ENCODE data around the gene SYTL3. TPM values are rescaled to one million over a fixed set of nuclear protein-coding genes. Genes with fewer than 3 reads are reported as not detected.
"Not testable (repeated sequence)": the region's sequence is repeated elsewhere in the genome, so short reads cannot be mapped to it uniquely, and the experiment has no call there.

The SYTL3 gene
- total RNA-seq, 2 experiments from 2014 or later = 97.8 to 101 TPM

DNA sequence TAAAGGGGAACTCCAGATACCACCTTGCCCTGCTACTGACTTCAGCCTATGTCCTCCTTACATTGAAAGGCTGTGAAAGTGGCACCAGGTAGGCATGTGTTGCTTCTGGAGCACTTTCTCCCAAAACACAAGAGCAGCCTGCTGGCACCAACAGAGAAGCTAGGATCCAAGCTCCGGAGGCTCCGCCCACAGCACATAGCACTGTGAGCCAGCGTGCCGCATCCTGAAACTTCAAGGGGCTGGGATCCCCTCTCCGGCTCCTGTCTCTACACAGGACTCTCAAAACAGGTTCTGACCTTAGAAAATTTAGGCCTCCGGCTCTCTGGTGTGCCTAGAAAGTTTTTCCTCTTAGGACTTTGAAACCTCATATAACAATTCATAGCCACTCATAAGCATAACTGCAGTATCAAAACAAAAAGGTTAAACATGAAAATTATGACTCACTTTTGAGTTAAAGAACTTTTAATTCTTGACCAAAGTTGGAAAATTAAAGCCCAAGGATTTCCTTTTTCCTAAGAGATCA, 128.2 kb downstream of the SYTL3 start:
- Mint-ChIP-seq H3K36me3 (peaks cover 48% of the 10 kb centered on the region), H3K4me1 (peaks cover 39% of the 10 kb centered on the region), H3K27ac (no peak overlapping the region), H3K27me3 (no peaks in the 10 kb centered on the region), H3K4me3 (no peak overlapping the region), H3K9me3 (no peaks in the 10 kb centered on the region)
- DNase-seq = no peak

DNA sequence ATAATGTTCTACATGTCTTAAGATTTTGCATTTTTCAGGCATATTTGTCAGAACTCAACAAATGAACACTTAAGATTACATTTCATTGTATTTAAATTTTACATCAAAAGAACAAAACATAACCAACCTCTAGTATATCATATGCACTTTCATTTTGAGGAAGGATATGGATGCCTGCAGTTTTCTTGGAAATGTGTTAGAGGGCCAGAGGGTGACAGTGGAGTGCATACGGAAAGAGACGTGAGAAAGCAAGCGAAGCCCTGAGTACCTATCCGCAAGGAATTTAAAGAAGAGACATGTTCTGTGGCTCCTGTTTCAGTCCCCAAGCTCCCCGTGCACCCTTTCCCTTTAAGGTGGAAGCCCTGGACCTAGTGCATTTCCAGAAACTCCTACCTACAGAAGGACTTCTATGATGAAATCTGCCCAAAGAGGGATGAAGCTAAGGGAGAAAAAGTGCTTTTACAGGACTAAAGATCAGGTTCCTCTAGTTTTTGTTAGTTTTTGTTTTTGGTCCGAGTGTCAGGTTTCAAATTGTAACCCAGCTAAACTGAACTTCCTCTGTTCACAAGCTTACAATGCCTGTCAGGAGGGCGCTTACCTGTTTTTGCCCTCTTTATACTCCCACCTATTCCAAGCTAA, 130.5 kb downstream of the SYTL3 start:
- Mint-ChIP-seq H3K4me3 (no peak overlapping the region), H3K27ac (no peak overlapping the region), H3K27me3 (no peaks in the 10 kb centered on the region), H3K4me1 (peaks cover 26% of the 10 kb centered on the region), H3K36me3 (peaks cover 56% of the 10 kb centered on the region), H3K9me3 (no peaks in the 10 kb centered on the region)
- no peak for DNase-seq

DNA sequence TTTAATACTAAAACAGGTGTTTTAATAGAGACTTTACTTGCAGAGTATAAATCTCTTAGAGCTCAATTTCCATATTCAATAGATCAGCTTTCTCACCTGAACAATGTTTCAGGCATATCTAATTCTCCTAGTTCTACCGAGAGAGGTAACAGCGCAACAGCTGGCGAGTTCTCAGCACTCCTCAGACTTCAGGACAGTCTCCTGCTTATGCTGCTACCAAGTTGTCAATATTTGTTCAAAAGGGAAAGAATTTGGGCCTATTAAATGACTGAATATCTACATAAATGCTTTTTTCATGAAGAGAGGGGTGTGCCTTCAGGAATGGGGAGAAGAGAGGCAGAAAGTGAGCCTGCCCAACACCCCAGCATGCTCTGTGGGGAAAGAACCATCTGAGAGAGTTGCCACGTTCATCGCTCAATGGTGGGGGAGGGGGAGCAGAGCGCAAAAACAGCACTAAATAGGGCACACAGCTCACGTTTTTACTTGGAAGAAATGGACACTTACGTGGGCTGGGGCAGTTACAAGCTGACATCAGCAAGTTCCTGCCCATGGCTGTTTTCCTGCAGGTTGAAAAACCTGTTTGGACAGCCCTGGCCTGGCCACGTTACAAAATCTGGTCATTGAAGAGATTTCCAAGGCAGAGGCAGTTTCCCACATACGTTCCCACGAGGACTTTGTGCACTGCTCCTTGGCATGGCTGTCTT, 131.3 kb downstream of the SYTL3 start:
- Mint-ChIP-seq H3K36me3 (peaks cover 55% of the 10 kb centered on the region), H3K9me3 (no peaks in the 10 kb centered on the region), H3K4me1 (peaks cover 27% of the 10 kb centered on the region), H3K27ac (no peak overlapping the region), H3K4me3 (no peak overlapping the region), H3K27me3 (no peaks in the 10 kb centered on the region)
- no peak for DNase-seq

DNA sequence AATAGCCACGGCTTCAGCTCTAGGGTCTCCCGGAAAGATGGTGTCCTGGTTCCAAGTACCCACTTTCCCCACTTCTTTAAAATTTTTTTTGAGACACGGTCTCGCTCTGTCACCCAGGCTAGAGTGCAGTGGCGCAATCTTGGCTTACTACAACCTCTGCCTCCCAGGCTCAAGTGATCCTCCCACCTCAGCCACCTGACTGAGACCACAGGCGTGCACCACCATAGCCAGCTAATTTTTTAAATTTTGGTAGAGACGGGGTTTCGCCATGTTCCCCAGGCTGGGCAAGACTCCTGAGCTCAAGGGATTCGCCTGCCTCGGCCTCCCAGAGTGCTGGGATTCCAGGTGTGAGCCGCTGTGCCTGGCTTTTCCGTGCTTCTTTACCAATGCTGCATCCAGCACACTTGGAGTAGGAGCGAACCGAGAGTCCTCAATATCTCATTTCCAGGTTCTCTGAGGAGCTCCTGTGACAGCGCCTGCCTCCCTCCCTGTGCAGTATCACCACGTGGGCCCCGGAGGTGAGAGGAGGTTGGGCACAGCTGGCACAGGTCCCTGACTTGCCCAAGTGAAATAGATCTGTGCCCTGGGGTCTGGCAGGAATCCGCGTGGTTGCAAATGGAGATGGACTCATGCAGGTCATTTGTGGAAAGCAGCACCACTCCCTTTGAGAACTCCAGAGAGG, 132.0 kb downstream of the SYTL3 start:
- Mint-ChIP-seq H3K27me3 (no peaks in the 10 kb centered on the region), H3K9me3 (no peaks in the 10 kb centered on the region), H3K4me1 (peaks cover 25% of the 10 kb centered on the region), H3K36me3 (peaks cover 58% of the 10 kb centered on the region), H3K27ac (no peak overlapping the region), H3K4me3 (no peak overlapping the region)
- DNase-seq = no peak

DNA sequence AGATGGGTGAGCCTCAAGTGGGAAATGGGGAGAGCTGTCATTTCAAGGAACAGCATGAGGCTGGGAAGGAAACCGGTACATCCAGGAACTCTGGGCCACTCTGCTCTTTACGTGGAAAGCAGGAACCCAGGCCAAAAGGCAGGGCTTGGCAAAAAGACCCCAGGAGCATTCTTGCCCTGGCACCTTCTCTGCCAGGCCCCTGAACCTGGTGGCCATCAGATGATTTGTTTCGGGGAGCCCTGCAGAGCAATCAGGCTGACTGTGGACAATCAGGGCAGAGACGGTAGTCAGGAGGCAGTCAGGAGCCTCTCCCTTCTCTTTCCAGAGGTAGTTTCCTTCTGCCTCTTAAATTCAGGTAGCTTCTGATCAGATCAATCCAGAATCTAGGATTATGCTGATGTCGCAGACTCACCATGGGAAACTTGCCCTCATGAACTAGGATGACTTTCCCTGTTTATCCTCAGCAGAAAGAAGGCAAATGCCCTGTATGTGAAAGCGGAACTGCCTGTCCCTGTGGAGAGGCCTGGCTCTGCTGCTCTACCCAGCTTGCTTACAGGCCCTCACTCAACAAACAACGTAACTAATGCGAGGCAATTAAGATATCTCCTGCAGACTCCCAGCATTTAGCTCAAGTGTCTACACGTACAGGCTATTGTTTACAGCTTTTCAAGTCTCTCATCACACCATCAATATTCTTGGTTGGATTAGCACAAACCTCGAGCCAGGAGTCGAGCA, 132.7 kb downstream of the SYTL3 start:
- no peaks in the 10 kb centered on the region for H3K27me3 Mint-ChIP-seq
- peaks cover 56% of the 10 kb centered on the region for H3K36me3 Mint-ChIP-seq
- H3K4me1 Mint-ChIP-seq = peaks cover 25% of the 10 kb centered on the region
- no peaks in the 10 kb centered on the region for H3K9me3 Mint-ChIP-seq
- H3K27ac Mint-ChIP-seq = no peak overlapping the region
- H3K4me3 Mint-ChIP-seq = no peak overlapping the region
- no peak for DNase-seq

DNA sequence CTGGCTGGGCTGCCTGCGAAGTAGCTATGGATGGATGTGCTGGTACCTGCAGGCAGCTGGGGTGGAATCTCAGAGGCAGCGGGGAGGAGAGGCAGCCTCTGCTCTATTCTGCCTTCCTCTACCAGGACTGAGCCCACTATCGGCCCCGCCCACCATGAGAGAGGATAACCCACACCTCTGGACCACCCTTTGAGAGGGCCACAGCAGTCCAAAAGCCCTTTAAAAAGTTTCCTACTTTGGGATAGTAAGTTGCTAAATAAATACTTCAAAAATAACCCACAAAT, 133.3 kb downstream of the SYTL3 start:
- no peaks in the 10 kb centered on the region for H3K27me3 Mint-ChIP-seq
- no peak overlapping the region for H3K4me3 Mint-ChIP-seq
- no peaks in the 10 kb centered on the region for H3K9me3 Mint-ChIP-seq
- H3K36me3 Mint-ChIP-seq = peaks cover 57% of the 10 kb centered on the region
- H3K4me1 Mint-ChIP-seq = peaks cover 23% of the 10 kb centered on the region
- H3K27ac Mint-ChIP-seq = no peak overlapping the region
- no peak for DNase-seq

DNA sequence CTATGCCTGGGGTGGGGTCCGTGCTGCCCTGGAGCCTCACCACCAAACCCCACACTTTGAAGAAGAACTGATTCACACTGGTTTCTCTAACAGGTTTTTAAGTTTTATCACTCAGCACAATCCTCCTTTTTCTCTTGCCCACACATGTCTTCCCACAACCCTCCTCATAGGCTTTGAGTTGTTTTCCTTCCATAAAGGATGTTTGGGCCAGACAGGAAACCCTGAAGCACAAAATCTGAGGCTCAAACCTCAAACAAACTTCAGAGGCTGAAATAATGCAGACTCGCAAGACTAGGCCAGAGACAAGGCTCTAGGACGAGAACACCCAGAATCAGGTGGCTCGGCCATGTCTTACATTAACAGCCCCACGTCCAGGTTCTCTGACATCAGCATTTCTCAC, 134.0 kb downstream of the SYTL3 start:
- Mint-ChIP-seq H3K36me3 (peaks cover 56% of the 10 kb centered on the region), H3K27ac (no peak overlapping the region), H3K4me1 (peaks cover 21% of the 10 kb centered on the region), H3K27me3 (no peaks in the 10 kb centered on the region), H3K4me3 (no peak overlapping the region), H3K9me3 (no peaks in the 10 kb centered on the region)
- no peak for DNase-seq

DNA sequence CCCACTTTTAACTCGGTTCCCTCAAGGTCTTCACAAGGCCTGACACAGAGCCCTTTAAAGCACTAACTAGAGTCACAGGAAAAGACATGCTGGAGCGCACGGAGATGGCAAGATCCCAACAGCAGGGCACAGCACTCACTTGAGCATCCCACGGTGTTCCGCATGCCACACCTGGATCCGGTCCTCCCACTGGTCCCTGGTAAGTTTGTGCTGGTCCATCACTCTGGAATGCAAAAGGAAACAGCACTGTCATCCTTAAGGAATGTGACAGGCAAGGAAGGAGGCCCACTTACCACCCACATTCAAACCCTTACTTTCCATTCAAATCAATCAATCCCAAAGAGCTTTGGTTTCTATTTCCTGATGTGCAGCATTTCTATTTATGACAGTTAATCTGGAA, 134.7 kb downstream of the SYTL3 start:
- no peaks in the 10 kb centered on the region for H3K9me3 Mint-ChIP-seq
- peaks cover 56% of the 10 kb centered on the region for H3K36me3 Mint-ChIP-seq
- no peak overlapping the region for H3K27ac Mint-ChIP-seq
- peaks cover 23% of the 10 kb centered on the region for H3K4me1 Mint-ChIP-seq
- no peaks in the 10 kb centered on the region for H3K27me3 Mint-ChIP-seq
- no peak overlapping the region for H3K4me3 Mint-ChIP-seq
- DNase-seq = no peak

DNA sequence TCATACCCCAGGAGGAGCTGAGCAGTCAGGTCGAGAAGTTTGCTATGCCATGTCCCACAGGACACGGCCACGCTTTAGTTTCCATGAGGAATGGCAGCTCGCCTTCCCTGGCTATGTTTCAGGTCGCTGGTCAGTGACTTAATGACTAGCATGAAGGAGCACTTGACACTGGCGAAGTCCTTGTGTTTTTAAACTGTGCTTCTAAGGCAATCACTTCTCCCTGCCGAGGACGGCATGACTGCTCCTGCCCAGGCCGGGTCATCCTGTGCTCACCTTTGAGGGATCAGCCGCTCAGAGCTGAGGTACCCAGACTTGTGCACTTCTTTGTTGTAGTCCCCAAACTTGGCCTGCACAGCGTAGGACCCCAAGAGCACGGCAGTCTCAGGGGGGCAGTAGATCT, 135.2 kb downstream of the SYTL3 start:
- Mint-ChIP-seq H3K27ac (no peak overlapping the region), H3K27me3 (no peaks in the 10 kb centered on the region), H3K36me3 (peaks cover 60% of the 10 kb centered on the region), H3K9me3 (no peaks in the 10 kb centered on the region), H3K4me3 (no peak overlapping the region), H3K4me1 (peaks cover 29% of the 10 kb centered on the region)
- no peak for DNase-seq

DNA sequence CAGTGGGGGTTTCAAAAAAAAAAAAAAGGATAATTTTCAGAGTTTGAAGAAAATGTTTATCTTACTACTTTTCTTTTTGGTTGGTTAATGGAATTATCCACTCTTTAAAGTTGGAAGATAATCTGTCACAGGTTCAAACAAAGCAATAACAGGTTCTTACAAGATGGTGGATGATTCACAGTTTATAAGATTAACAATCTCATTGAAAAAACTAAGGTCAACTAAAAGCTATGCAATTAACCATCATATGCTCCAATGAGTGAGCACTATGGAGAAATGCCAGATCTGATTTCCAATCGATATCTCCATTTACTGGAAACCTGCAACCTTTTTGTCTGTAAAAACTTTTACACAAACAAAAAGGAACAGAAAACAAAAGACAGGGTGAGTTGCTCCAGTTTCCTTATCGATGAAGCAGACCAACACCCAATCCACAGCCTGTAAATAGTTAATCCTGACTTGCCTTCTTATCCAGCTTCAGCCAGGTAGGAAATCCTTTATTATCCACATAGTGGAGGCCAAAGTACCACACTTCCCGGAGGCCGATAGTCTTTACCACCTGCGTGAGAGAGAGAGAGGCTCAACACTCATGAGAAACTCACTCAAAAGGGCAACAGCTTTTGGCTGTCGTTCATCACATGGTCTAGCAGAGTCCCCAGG, 136.9 kb downstream of the SYTL3 start:
- Mint-ChIP-seq H3K27me3 (no peaks in the 10 kb centered on the region), H3K36me3 (peaks cover 60% of the 10 kb centered on the region), H3K4me3 (no peak overlapping the region), H3K4me1 (peaks cover 39% of the 10 kb centered on the region), H3K27ac (no peak overlapping the region), H3K9me3 (no peaks in the 10 kb centered on the region)
- DNase-seq = no peak

DNA sequence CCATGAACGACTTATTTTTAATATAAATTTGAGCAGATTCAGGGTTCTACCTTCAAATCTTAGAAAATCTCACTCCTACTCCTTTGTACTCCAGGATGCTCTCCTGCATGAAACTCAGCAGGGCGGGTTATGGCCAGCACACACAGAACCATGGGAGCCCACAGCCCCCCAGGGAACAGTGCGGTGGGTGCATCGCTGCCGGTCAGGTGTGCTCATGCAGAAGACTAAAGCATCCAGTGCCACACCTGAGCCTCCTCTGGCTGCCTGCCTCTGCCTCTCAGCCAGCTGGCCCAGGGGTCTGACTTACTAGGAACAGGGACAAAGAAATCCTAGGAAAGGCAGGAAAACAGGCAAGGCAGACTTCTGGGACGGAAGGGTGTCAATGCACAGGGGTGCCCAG, 137.5 kb downstream of the SYTL3 start:
- Mint-ChIP-seq H3K4me1 (peaks cover 43% of the 10 kb centered on the region), H3K9me3 (no peaks in the 10 kb centered on the region), H3K4me3 (no peak overlapping the region), H3K27me3 (no peaks in the 10 kb centered on the region), H3K27ac (no peak overlapping the region), H3K36me3 (peaks cover 56% of the 10 kb centered on the region)
- no peak for DNase-seq

DNA sequence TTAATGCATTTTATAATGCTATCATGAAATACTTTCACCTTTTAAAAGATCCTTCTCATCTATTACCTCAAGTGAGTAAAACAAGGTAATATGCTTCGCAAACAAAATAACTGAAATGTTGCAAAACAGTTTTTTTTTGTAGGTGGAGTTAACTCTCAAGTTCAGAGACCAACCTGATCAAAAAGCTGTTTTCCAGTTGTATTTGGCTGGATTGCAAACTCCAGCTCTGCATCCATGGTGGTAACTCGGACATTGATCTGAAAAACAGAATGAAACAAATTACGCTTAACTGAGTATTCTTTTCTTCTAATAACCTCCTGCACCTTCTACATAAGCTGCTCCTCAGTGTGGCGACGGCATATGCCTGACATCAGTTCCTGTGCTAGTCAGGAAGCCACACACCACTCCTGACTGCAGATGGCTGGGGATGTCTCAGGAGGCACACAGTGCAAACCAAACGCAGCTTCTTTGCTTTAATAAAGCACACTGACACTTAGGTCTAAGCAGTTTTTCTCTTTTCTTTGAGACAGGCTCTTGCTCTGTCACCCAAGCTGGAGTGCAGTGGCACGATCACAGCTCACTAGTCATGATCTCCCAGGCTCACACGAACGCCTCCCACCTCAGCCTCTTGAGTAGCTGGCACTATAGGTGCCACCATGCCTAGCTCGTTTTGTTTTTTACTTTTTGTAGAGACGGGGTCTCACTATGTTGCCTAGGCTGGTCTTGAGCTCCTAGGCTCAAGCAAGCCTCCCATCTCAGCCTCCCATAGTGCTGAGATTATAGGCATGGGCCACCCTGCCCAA, 139.5 kb downstream of the SYTL3 start:
- Mint-ChIP-seq H3K4me1 (peaks cover 59% of the 10 kb centered on the region), H3K36me3 (peaks cover 60% of the 10 kb centered on the region), H3K27ac (peak overlapping the region; percentile 81), H3K9me3 (no peaks in the 10 kb centered on the region), H3K27me3 (no peaks in the 10 kb centered on the region), H3K4me3 (peak overlapping the region; percentile 41)
- DNase-seq = no peak

DNA sequence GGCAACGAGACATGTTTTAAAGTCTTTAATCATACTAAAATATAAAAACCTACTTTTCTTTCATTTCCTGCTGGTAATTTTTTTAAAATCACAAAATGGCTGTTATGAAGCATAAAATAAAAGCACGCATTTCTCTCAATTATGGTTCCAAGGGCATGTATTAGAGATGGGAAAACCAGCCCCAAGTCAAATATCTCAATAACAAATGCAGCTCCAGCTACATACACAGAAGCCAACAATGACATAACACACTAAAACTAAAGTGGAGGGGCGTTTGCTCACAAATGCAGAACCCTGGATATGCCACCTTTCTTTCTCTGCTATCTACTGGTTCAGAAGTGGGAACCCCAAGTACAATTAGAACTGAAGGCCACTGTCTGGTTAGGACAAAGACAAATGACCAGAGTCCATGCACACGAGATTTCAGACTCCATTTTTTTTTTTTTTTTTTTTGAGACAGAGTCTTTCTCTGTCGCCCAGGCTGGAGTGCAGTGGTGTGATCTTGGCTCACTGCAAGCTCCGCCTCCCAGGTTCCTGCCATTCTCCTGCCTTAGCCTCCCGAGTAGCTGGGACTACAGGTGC, 141.5 kb downstream of the SYTL3 start:
- H3K4me1 Mint-ChIP-seq = peaks cover 73% of the 10 kb centered on the region
- no peaks in the 10 kb centered on the region for H3K9me3 Mint-ChIP-seq
- peak overlapping the region; percentile 54 for H3K27ac Mint-ChIP-seq
- no peak for DNase-seq
- peaks cover 63% of the 10 kb centered on the region for H3K36me3 Mint-ChIP-seq
- no peak overlapping the region for H3K4me3 Mint-ChIP-seq
- H3K27me3 Mint-ChIP-seq = no peaks in the 10 kb centered on the region

DNA sequence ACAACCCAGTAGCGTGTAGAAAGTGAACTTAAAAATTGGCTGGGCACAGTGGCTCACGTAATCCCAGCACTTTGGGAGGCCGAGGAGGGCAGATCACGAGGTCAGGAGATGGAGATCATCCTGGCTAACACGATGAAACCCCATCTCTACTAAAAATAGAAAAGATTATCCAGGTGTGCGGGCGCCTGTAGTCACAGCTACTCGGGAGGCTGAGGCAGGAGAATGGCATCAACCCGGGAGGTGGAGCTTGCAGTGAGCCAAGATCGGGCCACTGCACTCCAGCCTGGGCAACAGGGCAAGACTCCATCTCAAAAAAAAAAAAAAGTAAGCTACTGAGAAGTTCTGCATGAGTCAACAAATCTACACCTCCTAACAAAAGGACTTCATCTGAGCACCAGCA, 142.7 kb downstream of the SYTL3 start:
- not testable (repeated sequence) for H3K9me3 Mint-ChIP-seq, DNase-seq, H3K4me3 Mint-ChIP-seq, H3K27me3 Mint-ChIP-seq
- peaks cover 64% of the 10 kb centered on the region for H3K36me3 Mint-ChIP-seq
- H3K4me1 Mint-ChIP-seq = peaks cover 79% of the 10 kb centered on the region
- peak overlapping the region; percentile 75 for H3K27ac Mint-ChIP-seq
